HG03095 (cell line): ENCODE measurements around the gene SPOCK1.
A peak's percentile ranks its signal among the peaks of the same experiment; 100 is the strongest.
"Not testable (repeated sequence)": the region's sequence is repeated elsewhere in the genome, so short reads cannot be mapped to it uniquely, and the experiment has no call there.

Source experiments
- ATAC-seq: cut with Tn5 transposase; IDR thresholded peaks from one replicate; pipeline ENCODE4 v1.9.1; 2021; ENCODE audit warnings: moderate library complexity; ENCODE audit not compliant: unreplicated experiment

The SPOCK1 gene

DNA sequence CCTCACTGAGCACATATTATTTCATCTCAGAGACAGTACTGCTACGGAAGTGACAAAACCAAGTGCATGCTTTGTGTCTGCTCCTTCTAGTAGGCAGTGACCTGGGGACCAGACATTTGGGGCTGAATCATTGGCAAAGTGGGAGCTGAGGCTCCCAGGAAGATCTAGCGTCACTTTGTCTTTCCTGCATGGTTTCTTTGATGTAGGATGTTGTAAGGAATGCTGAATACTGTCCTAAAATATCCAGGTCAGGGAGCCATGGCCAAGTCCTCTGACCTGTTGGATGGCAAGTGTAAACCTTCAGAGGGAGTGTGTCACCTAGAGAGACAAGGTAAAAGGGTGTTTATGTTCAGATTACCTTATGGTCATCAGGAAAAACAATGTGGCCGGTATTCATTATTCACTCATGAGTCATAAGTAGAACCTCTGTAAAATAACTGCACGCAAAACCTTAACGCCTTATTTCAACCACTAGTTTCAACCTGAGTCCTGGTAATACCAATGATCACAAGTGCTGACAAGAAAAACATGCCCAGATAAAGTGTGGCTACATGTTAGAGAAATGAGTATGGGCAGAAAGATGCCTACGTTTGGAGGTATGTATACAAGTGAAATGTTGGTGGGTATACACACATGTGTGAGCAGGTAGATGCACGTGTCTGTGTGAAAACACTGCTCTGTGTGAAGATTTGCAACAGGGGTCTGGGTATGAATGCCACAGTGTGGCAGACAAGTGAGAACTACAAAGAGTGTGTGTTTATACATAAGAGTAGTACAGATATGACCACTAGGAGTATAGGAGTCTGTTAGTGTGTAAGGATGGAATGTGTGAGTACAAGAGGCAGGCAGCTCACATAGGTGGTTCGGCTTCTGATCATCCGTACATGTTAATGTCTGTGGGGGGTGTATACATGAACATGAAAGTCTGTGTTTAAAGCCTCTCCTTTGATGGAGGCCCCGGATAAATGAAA, 263.9 kb downstream of the SPOCK1 start:
- ATAC-seq: no peak

DNA sequence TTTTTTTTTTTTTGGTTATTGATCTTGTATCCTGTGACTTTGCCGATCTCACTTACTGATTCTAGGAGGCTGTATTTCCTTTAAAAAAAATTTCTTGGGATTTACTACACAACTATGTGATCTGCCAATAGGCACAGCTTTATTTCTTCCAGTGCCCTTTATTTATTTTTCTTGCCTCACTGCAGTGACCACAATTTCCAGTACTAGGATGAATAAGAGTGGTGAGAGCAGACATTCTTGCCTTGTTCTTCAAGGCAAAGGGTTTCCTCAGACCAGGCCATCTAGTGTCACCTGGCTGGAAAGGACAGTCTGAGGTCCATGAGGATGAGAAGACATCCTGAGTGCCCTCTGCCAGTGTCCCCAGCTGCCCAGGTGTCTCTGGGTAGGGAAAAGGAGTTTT, 265.4 kb downstream of the SPOCK1 start:
- ATAC-seq: no peak

DNA sequence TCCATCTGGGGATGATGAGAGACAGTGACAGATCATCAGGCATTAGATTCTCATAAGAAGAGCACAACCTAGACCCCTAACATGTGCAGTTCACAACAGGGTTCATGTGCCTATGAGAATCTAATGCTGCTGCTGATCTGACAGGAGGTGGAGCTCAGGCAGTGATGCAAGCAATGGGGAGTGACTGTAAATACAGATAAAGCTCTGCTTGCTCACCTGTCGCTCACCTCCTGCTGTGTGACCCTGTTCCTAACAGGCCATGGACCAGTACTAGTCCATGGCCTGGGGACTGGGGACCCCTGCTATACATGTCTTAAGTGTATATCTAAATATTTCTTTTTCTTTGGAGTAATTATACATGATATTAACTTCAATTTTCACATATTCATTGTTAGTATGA, 265.8 kb downstream of the SPOCK1 start:
- not testable (repeated sequence) for ATAC-seq

DNA sequence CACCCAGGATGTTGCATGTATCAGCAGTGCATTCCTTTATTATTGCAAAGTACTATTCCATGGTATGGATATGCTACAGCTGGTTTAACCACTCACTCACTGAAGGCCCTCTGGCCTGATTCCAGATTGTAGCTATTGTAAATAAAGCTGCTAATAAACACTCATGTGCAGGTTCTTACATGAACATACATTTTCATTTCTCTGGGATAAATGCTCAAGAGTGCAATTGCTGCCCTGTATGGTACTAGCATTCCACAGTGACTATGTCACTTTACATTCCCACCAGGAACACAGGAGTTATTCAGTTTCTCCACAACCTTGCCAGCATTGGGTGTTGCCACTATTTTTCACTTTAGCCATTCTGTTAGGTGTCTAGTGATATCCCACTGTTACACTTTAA, 267.6 kb downstream of the SPOCK1 start:
- ATAC-seq: no peak

DNA sequence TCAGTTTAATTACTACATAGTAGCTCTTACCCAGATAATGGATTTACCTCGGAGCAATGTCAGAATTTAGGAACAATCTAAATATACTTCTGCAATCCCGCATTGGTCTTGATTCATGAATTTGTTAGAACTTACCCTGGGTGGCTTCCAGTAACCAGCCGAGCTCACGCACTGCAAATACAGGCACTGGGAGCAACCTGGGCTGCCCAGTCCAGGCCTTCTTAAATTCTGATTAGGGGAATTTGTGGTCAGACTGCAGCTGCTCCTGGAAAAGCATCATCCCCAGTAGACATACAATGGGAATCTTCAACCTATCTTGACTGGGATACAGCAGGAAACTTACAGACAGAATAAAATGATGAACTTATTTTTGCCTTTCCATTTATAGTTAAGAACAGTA, 270.3 kb downstream of the SPOCK1 start:
- no peak for ATAC-seq

DNA sequence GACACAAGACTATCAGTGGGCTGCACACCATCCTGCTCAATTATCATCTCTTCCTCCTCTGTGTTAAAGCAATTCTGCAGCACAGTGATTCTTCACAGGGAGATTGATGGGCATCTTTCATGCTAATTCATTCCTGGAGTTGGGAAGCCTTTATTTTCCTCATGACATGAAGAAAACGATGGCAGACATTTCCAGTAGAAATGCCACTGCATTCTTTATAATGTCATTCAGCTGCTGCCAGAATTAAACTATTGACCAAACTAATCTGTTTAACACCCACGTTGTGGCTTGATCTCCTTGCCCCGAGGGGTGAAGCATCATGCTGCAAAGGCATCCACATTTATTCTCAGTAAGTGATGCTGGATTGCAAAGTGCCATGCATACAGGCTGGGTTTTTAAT, 273.0 kb downstream of the SPOCK1 start:
- no peak for ATAC-seq

DNA sequence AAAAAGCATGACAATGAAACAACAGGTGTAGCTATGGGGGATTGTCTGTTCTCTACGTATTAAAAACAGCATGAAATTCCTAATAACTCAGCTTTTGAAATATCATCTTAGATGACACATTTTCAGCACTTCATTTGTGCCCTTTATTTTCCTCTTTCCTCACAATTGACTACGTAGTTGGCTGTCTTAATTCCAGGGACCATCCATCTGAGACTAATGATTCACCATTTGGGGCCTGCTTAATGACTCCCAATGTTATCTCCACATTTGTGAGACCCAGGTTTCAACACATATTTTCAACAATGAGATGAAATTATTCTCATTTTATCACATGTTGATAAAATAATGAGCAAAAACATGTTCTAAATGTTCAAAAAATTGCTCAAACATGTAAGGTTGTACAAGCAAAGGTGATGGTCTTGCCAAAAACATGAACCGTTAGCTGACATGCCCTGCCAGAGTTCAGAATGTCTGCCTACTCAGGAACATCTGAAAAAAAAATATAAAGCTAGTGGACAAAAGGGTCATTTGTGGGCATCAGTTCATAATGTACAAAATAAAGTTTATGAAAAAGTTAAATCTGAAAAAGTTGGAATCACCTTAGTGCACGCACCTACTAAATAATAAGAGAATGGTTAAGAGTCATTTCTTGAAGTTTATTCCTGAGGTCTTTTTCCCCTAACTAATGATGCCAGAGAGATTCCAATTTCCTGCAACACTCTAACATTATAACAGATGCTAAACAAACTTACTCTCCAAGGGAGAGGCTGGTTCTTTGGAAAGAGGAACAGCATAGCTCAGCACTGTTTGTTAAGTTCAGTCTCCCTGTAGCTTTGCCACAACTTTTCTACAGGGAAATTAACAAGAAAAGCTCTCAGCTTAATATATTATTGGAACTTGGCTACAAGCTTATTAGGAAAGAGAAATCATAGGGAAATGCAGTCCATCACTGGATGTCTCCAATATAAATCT, 275.5 kb downstream of the SPOCK1 start:
- no peak for ATAC-seq

DNA sequence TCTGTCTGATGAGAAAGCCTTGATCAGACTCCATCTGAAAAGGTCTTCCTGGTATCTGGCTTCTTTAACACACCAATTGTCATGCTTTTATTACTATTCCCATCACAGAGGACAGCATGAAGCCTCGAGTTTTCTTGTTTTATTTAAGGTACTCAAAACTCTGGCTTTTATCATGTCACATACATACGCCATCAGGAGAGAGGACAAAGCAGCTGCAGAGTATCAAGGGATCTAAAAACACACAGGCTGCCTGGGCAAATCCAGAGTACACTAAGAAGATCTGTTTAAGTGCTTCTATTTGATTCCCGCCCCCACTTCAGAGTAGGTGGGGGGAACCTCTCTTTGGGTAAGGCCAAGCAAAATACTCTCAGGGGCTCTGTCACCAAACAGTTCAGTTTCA, 277.2 kb downstream of the SPOCK1 start:
- no peak for ATAC-seq

DNA sequence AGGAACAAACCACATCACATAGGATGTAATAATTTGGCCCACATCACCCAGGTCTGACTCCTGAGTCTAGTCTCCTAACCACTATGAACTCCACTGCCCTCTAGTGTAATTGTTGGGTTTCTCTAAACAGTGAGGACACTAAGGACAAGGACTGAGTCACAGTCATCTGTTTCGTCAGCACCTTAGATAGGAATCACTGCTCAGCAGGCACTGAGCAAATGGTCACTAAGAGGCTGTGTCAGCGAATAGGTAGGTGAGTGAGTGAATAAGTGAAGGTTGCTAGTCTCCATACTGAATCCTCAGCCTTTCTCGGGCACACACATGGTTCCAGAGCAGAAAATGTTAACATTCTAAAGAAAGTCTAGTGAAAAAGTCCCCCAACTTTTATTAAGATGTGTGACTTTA, 278.6 kb downstream of the SPOCK1 start:
- peak; percentile 77 for ATAC-seq

DNA sequence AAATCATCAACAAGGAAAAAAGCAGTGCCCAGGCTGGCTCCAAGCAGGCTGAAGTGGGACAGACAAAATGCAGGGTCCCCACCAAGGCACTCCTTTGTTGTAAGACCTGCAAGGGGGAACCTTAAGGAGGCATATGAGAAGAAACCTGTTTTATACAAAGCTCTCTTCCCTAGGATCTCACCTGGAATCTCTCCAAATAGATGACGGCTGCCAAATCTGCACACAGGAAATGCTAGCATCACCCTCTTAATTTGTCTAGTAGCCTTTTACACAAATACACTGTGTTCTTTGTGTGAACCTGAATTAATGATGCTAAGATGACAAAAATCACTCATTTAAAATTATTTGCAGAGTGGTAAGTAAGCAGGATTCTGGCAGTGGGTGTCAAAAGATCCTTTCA, 280.2 kb downstream of the SPOCK1 start:
- no peak for ATAC-seq

DNA sequence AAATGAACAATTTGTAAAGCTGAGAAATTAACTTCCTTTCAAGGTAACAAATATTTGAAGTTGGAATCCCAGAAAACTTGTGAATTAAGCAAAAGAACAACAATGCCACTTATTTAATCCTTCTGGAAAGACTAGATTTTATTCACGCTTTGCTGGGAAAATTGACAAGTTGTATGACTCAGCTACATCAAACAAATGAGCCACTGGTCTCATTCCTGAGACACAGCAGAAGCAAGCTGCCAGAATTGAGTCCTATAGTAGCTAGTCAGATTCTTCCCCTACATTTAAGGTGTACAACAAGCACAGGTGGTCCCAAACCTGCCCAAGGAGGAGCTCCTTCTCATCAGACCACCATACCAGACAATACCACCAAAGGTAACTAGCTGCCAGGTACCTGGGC, 280.7 kb downstream of the SPOCK1 start:
- no peak for ATAC-seq

DNA sequence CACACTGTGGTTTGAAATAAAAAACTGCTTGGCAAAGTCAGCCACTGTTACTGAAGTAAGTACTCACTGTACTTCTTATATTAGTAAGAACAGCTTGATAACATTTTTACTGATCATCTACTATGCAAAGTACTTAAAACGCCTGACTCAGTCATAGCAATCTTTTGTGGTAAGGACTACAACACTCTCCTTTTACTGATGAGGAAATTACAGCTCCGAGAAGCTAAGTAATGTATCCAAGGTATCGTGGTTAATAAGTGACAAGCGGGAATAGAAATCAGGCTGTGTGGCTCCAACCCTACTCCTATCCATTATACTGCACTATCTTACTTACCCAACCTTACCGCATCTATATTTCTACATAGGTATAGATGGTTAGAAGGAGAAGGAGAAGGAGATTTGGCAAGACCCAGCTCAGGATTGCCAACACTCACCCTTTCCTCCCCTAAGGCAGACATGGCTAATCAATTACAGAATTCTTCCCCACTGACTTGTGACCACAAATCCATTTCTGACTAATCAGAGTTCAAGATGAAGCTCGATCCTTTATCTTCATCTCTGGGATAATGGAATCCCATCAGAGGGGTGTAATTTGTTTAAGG, 281.4 kb downstream of the SPOCK1 start:
- ATAC-seq: no peak

DNA sequence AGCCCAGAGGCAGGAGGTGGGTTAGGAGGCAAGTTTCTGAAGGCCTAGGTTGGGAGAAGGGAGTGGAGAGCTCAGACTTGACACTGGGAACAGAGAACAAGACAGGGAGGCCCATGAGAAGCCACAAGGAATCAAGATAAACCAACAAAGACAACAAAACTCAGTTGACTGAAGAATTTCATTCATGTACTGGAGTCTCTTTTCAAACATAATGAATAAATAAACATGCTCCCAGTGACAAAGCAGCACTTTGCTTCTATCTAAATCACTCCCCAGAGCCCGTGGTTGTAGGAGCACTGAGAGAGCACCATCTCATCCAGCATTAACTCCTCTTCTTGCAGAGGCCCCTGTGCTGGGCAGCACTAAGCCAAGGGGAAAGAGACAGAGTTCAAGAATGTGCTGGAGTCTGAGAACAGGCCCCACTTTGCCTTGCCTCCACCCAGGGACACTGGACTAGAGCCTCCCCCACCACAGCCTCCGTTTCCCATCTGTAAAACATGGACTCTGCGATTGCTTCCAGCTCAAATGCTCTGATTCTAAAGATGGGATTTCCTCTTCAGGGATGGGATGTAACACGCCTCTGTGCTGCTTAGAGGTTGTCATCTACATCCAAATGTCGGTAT, 282.0 kb downstream of the SPOCK1 start:
- ATAC-seq: no peak

DNA sequence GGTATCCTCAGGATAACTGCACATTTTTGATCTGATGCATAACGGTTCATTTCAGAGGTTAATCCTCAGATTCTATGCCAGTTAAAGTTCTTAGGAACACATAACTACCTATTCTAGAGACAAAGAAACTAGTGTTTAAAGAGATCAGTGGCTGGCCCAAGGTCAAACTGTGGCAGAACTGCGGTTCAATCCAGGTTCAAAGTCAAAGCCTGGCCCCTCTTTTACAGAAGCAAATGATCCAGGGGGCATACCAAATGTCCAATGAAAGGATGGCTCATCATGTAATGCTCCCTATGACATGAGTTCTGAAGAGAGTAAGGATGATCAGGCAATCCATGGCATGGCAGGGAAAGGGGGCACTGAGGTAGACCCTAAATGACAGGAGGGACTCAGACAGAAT, 283.3 kb downstream of the SPOCK1 start:
- ATAC-seq: no peak

DNA sequence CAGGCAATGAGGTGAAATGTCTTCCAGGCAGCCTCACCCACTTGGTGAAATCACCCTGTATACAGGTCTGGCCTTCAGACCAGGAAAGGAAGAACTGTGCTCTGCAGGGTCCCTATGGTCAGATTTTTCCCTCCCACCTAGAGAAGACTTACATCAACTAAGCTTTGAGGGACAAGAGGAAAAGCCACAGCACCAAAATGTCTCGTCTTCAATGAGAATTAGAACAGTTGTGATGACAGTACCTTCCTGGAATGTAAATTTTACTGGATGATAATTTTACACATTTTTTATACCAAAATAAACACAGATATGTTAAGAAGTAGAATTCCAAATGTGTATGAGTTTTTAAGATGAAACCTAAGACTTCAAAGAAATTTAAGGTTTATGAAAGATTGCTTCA, 283.9 kb downstream of the SPOCK1 start:
- ATAC-seq: no peak

DNA sequence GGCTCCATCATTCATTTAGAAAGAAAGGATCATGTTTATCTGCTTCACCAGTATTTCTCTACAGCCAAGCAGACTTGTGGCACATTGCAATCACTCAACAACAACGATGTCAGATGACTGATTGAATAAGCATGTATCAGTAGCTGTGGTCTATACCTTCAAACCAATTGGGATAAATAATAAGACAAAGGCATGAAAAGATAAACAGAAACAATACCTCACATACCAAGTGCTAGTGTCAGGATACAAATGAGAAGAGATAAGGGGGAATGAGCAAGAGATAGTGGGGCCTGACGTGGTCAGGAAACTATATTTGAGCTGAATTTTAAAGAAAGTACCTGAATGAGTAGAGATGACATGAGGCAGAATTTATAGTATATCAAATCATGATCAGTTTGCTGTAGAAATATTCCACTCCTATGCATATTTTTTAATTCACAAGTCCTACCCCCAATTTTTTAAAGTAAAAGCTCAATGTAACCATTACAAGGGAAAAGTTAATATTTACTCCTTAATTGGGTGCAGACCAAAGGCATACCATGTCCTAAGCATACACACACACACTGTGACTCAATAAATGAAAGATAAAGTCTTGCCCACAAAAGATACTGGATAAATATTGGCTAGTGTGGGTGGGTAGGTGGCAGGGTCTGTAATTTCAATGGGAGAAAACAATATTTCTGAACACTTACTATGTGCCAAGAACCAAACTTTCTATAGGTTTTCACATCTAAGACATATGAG, 284.5 kb downstream of the SPOCK1 start:
- ATAC-seq: no peak

DNA sequence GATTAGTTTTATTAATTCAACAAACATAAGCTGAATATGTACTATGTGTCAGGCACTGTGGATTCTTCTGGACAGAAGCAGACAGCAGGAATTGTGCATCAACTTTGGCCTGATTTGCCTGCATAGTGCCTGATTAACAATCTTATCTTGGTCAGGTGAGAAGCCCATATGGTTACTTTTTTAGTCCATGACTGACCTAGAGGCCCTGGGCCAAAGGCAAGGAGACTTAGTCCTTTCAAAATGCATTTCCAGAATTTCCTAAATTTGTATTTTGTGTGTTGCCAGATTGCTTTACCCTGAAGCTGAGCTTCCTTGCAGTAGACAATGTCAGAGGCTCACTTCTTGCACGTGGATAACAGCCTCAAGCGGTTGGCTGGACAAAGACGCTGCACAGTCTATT, 286.7 kb downstream of the SPOCK1 start:
- ATAC-seq: no peak

DNA sequence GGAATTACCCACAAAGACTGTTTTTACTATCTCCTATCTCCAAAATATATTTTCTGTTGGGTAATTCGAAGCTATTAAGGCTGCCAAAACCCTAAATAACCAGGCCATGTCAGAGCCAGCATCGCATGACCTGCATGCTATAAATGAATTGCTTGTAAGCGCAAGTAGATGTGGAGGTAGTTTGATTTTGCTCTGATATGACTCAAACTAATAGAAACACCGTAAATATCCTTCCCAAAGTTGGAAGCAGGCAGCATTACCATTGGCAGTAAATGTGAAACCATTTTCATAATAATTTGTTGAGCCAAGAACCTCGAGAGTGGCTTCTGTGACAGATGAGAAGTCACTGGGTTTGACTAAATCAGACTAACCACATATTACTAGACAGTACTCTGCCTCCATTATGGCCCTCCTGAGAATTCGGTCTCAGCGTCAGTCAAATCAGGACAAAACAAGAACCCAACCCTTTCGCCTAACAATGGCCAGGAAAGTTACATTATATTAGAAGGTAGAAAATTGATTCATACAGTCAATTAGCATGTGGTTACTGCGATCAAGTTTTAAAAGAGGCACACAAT, 289.8 kb downstream of the SPOCK1 start:
- no peak for ATAC-seq

DNA sequence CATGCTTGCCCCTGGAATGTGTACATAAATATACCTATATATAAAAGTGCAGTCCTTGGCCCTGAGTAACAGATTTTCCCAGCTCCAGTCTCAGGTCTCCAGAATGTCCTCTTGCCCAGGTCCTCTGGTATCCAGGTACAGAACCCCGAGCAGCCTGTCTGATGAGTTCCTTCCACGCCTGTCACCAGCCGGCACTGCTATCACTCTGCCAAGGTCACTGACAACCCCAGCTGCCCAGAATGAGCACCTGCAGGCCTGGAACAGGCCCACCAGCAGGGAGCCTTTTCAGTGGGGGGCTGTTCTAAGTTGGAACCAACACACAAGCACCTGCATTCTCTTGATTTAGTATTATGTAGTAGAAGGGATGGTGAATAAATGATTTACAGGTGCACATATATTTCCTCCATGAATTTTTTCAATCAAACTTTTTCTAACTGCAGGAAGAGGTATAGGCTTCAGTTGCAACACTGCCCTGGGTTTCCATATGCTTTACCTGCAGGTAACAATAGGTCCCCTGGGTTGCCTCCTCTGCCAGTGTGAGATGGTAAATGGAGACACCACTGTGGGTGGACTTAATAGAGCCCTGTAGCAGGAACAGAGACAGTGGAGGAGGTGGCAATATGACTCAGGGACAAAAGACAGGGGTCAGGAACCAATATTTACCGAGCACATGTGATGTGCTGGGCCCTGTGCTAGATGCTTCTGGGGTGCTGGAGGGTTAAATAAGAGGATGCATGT, 291.9 kb downstream of the SPOCK1 start:
- no peak for ATAC-seq
